SK-MEL-5 (cell line): Measurements from ENCODE around the gene MPST. TPM values are rescaled to one million over a fixed set of nuclear protein-coding genes. Genes with fewer than 3 reads are reported as not detected.
A peak's percentile ranks its signal among the peaks of the same experiment; 100 is the strongest.

Experiments
- DNase-seq: peaks from one replicate; pipeline ENCODE4 v3.0.0-alpha.2; 2016; ENCODE audit warnings: low read depth, low spot score
- in situ Hi-C: cut with HindIII; loops from 2 replicates; pipeline ENCODE4 v1.10.0; 2016; ENCODE audit warnings: low sequenced_read_pairs, high pct_unique_total_duplicates, low pct_unique_long_range_greater_than_20kb
- total RNA-seq: library from RNA; depleted of rRNA; stranded (reverse); fragments of >200 nt; shearing (Covaris generic); gene quantifications from 2 replicates; pipeline ENCODE4 v1.2.3, GENCODE V29; 2014

MPST gene
- total RNA-seq, 1 experiment from 2014 or later = 50.2 TPM

- in situ Hi-C loops = no loop called here
- DNase-seq = no peak
Observed at GRCh38 chr22:37032535-37033460, 13.3 kb downstream of the MPST start.

DNA sequence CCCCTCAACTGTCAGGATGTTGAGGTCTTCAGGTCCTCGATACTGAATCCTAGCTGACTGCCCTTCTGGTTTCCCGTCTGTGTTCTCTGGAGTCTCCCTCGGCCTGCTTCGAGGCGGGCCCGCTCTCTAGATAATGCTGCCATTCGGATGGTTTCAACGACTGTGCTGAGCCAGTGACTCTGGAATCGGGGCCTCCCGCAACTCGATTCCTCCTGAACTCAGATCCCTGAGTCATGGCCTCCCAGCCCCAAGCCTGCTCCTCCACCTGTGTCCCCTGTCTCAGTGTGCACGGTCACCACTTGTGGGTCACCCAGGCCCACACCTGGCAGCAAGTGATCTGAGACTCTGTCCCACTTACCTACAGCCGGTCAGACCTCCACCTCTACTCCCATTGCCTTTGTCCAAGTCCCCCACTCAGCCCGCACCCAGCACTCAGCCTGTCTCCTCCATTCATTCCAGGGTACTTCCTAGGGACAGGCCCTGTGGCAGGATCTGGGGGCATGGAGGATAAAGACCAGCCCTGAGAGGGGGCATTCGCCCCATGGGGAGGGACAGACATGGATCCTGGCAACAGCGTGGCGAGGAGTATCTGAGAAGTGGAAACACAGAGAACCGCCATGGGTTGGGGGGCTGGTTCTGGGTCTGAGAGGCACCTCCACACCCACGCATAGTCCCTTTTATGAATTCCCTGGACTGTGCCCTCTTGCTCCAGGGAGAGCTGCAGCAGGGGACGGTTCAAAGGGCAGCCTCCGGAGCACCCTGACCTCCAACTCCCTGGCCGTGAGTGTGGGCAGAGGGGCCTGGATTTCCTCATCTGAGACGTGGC lies 14.3 kb downstream of the MPST start:
- no peak for DNase-seq
- in situ Hi-C loops = no loop called here

- in situ Hi-C loops = no loop called here
Observed at GRCh38 chr22:37036655-37037377, 17.3 kb downstream of the MPST start.

GRCh38 chr22:37037669-37038068 lies 18.1 kb downstream of the MPST start:
- in situ Hi-C loops = no loop called here
- no peak for DNase-seq

More at GRCh38 chr22:37036655-37037377, 17.3 kb downstream of the MPST start:
- no peak for DNase-seq

GRCh38 chr22:37039466-37039865 lies 19.9 kb downstream of the MPST start:
- in situ Hi-C loops = no loop called here
- no peak for DNase-seq

DNA sequence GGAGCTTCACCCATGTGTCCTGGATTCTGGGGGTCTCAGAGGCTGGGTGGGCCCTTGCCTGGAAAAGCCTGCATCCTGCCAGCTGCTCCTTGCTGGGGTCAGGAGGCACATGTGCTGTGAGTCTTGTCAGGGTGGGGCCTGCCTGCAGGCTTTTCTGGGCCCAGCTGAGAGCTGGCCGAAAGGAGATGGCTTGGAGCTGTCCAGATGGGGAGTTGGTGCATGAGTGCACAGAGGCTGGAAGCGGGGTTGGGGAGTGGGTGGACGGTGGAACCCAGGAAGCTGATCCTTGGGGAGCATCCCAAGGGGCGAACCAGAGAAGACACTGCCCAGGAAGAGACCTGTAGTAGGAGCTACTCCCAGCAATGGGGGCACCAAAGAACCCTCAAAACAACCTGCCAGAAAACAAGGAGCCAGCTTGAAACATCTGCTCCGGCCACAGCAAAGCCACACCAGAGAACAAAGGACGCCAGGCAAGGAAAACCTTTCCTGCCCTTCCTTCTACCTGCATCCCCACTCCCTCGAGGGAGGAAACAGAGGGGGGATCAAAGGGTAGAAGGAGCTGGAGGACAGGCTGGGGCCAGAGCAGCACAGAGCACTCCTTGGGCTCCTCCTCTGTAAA lies 23.8 kb downstream of the MPST start:
- DNase-seq = no peak
- in situ Hi-C loops = no loop called here

DNA sequence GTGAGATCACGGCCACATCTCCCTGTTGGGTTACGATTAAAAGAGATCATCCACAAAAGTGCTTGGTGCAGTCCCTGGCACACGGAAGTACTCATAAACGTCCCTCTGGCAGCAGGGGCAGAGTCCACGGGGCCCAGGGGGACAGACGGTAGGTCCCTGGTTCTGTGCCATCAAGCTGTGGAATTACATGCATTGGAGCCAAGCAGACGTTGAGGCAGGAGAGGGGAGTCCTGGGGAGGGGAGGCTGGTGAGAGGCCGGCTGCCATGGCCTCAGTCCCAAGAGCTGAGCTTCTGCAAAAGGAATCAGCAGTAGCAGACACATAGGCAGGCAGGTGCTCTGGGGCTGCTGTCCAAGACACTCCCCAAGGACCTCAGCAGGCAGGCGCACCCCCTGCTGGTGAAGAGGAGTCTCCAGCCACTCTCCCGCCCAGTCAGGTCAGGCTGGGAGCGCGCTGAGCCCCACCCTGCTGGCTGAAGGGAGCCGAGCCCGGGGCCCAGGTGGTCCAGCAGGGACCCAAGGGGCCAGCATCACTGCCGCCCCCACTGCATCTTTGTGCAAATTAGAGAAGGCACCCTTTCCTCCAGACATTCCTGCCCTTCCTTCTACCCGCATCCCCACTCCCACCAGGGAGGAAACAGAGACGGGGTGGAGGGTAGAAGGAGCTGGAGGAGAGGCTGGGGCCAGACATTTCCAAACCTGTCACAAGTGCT lies 24.4 kb downstream of the MPST start:
- DNase-seq = peak; percentile 74

DNA sequence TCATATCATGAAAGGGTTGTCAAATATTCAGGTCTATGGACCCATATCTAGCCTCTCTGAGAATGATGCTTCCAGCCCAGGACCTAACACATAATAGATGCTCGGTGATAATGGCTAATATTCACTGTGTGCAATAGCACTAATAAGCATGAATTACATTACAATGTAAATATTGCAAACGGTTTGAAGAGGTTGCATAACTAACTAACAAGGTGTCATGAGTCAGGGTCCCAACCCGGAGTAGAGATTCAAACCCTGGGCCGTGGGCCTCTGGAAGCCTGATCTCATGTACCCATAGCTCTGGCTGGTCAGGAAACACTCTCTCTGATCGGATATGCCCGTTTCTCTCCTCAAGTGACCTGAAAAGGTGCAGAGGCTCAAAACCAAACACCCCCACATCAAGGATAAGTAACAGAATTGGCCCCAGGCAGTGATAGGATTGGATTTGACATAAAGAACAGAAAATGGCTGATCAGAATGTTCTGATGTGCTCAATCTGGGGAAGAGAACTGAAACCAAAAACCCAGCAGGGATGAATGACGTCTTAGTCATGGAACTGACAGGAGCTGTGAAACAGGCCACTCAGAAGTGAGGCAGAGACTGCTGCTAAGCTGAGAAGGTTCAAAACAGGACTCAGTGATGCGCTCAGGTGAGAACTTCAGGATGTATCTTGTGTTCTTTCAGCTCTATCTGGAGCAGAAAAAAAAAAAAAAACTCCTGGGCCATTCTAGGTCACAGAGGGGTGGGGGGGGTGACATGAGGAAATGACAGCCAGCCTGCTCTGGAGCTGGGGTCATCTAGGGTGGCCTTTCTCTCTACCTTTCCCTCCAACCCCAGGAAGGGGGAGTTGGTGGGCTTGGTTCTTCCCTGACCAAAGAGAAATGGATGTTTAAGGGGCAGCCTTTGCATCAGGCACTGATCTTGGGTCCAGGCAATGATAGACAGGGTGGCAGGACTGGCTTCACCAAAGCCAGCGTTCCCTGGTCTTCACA lies 25.4 kb downstream of the MPST start:
- DNase-seq = no peak
- in situ Hi-C loops = no loop called here

More for the DNA sequence above, 24.4 kb downstream of the MPST start:
- in situ Hi-C loops = no loop called here

DNA sequence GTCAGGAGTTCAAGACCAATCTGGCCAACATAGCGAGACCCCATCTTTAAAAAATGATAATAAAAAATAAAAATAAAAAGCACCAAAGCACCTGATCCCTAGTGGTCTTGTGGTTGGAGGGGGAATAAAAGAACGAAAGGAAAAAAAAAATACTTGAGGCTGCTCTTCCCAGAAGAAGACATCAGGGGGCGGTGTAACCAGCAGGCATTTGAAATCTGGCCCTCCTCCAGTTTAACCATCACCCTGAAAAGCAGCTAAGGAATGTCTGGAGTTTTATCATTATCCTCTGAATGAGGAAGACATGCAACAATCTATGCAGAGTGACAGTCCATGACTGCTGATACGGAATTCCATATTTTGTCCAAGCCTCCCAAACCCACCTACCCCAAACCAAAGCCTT lies 26.4 kb downstream of the MPST start:
- peak; percentile 52 for DNase-seq
- in situ Hi-C loops = no loop called here

DNA sequence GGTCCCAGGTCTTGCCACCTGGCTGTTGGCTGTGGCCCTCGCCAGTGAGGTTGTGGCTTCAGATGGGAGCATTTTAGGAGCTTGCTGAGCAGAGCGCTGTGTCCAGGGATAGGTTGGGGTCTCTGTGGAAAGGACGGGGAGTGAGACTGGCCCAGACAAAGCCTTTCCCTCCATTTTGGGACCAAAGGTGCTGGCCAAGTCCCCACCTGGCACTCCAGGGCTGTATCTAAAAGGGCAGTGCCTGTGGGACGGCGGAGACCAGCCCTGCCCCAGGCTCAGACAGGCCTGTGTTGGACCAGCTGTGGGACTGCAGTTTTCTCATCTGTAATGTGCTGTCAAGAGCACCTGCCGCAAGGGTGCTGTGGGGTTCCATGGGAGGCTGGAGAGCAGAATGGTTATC lies 27.0 kb downstream of the MPST start:
- in situ Hi-C loops = no loop called here
- DNase-seq = no peak

- in situ Hi-C loops = no loop called here
- no peak for DNase-seq
Observed at GRCh38 chr22:37047006-37047405, 27.5 kb downstream of the MPST start.

DNA sequence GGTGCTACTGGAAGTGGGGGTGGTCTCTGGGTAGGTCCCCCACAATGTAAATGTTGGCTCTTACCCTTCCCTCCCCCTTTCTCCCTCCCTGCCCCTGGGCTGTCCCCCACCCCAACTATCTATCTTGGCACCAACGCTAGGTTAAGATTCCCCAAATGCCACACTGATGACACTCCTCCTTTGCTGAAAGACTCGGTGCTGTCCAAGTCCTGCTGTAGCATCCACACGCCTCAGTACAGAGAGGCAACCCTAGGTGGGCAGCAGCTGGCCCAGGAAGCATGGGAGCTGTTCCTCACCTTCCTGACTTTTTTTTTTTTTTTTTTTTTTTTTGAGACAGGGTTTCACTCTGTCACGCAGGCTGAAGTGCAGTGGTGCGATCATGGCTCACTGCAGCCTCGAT lies 28.6 kb downstream of the MPST start:
- no peak for DNase-seq
- in situ Hi-C loops = no loop called here

DNA sequence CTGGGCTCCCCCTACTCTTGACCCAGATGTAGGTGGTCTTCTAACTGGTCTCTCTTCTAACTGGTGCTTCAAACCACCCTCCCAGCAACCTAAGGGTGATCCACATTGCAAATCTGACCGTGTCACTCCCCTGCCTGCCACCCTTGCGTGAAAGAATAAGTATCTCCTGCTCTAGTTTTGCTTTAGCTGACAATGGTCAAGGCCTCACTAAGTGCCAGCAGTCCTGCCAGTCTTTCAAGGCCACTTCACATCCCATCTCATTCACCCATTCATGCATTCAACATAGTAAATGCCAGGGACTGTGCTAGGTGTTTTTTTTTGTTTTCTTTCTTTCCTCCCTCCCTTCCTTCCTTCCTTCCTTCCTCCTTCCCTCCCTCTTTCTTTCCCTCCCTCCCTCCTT lies 29.7 kb downstream of the MPST start:
- in situ Hi-C loops = no loop called here
- no peak for DNase-seq

DNA sequence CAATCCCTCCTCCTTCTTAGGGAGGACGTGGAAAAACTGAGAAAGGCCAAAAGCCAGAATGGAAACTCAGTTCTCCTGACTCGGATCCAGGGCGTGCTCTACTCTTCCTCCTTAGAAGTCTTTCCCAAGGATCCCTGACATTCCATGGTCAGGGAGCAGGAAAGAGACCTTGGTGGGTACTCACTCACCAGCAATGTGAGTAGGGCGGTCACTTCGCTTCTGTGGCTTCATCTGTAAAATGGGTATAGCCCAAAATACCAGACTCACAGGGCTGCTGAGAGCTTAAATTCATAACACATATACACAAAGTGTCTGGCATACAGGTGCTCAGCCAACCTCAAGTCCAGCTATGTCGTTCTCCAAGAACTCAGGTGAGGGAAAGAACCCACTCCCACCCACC lies 31.4 kb downstream of the MPST start:
- DNase-seq = no peak
- in situ Hi-C loops = loop anchor here (25.0 kb wide), 1 partner anchor 136 kb away; the partner anchor contains the start of gene C1QTNF6

DNA sequence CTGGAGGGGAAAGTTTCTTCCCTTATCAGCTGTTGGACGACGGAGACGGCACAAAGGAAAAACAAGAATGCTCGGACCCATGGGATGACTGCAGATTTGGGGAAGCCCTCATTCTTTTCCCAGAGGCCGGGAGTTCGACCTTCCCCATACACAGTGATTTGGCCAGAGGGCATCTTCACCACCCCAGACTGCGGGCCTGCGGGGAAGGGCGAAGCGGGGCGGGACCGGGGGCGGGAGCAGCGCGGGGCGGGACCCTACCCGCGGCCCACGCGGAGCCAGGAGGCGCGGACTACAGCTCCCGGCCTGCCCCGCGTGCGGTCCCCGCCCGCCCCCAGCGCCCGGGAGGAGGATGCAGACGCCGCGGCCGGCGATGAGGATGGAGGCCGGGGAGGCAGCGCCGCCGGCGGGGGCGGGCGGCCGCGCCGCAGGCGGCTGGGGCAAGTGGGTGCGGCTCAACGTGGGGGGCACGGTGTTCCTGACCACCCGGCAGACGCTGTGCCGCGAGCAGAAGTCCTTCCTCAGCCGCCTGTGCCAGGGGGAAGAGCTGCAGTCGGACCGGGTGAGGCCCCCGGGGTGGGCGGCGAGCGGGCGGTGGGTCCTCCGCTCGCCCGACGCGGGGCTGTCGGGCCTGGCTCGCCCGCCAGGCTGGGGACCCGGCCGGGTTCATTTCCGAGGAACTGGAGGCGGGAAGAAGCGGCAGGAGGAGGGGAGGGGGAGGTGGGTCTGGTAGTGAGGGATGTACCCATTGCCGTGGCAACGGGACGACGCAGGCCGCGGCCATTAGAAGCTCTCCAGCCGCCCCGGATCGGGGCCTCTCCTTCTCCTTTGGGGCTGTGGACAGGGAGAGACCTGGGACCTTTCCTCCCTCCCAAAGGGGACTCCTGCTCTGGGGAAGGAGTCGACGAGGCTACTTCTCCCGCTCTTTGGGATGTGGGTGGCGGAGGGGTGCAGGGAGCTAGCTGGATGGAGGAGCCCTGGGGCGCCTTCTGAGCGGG lies 32.1 kb downstream of the MPST start, which contains the start of gene KCTD17:
KCTD17 (plus strand) TSS at position 352 of the 995 bp plus-strand sequence; CDS start at position 371, 19 bp downstream.
- in situ Hi-C loops = loop anchor here (25.0 kb wide), 1 partner anchor 136 kb away; the partner anchor contains the start of gene C1QTNF6
- DNase-seq = peak; percentile 67
